HCT116 (cell line): Measurements from ENCODE around the gene SLC35F1.

Source experiments
- EZH2 ChIP-seq: fragments of 200-600 bp; sonication (generic); IDR thresholded peaks from 2 replicates; pipeline ENCODE4 v1.6.1; 2017; ENCODE audit warnings: antibody characterized with exemption, mixed run types
- POLR2A ChIP-seq: IDR thresholded peaks from 2 replicates; pipeline ENCODE4 v1.7.0; 2011; ENCODE audit warnings: borderline replicate concordance; ENCODE audit not compliant: insufficient read depth, insufficient read length; ENCODE audit errors: extremely low read depth
- TF ChIP-seq, protein P1 (sequence below): IDR thresholded peaks from 2 replicates; pipeline ENCODE4 v1.6.1; 2012
- TF ChIP-seq, protein P2 (sequence below), 3 experiments: fragments of 200-600 bp in 1 of 3; sonication (generic) in 1 of 3; IDR thresholded peaks in 2 of 3; conservative IDR thresholded peaks in 1 of 3; 2 replicates each; pipeline ENCODE4 v1.5.1; 2012 to 2017; ENCODE audit warnings: low read depth in 2 of 3, low read length in 2 of 3, antibody characterized with exemption in 1 of 3, borderline replicate concordance in 1 of 3, control low read depth in 1 of 3, mild to moderate bottlenecking in 1 of 3, mixed read lengths in 1 of 3, mixed run types in 1 of 3, moderate library complexity in 1 of 3; ENCODE audit not compliant: insufficient read depth in 1 of 3
- TF ChIP-seq, protein P3 (sequence below): IDR thresholded peaks from 2 replicates; pipeline ENCODE4 v1.6.1; 2011; ENCODE audit warnings: mild to moderate bottlenecking, low read length, moderate library complexity; ENCODE audit not compliant: insufficient replicate concordance; ENCODE audit errors: extremely low read depth

DNA sequence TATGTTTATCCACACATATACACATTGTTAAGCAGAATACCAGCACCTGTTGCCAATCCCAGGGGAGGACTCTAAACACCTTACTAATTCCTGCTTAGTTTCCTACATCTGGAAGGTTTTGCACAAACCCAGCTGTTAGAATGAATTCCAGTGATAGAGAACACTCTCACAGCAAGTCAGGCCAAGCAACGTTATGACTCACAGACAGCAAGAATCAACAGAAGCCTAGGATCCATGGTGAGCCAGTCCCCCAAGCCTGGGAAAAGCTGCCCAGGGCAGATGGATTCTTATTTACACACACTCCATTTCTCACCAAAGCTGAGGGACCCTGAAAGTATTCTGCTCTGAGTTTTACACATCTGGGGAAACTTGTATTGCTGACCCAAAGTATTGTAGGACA lies 291.7 kb downstream of the SLC35F1 start:
- TF ChIP-seq POLR2A (no peak), EZH2 (no peak)
- TF ChIP-seq, protein P1, sequence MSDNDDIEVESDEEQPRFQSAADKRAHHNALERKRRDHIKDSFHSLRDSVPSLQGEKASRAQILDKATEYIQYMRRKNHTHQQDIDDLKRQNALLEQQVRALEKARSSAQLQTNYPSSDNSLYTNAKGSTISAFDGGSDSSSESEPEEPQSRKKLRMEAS = no peak
- TF ChIP-seq, protein P2, sequence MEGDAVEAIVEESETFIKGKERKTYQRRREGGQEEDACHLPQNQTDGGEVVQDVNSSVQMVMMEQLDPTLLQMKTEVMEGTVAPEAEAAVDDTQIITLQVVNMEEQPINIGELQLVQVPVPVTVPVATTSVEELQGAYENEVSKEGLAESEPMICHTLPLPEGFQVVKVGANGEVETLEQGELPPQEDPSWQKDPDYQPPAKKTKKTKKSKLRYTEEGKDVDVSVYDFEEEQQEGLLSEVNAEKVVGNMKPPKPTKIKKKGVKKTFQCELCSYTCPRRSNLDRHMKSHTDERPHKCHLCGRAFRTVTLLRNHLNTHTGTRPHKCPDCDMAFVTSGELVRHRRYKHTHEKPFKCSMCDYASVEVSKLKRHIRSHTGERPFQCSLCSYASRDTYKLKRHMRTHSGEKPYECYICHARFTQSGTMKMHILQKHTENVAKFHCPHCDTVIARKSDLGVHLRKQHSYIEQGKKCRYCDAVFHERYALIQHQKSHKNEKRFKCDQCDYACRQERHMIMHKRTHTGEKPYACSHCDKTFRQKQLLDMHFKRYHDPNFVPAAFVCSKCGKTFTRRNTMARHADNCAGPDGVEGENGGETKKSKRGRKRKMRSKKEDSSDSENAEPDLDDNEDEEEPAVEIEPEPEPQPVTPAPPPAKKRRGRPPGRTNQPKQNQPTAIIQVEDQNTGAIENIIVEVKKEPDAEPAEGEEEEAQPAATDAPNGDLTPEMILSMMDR (IDR thresholded peaks at IDR 0.05 in 2 of 3, conservative IDR thresholded peaks at IDR 0.05 in 1 of 3; ENCODE audit: borderline replicate concordance in 1 of 3, insufficient read depth in 1 of 3, low read depth in 2 of 3, low read length in 2 of 3) = no peak
- TF ChIP-seq, protein P3, sequence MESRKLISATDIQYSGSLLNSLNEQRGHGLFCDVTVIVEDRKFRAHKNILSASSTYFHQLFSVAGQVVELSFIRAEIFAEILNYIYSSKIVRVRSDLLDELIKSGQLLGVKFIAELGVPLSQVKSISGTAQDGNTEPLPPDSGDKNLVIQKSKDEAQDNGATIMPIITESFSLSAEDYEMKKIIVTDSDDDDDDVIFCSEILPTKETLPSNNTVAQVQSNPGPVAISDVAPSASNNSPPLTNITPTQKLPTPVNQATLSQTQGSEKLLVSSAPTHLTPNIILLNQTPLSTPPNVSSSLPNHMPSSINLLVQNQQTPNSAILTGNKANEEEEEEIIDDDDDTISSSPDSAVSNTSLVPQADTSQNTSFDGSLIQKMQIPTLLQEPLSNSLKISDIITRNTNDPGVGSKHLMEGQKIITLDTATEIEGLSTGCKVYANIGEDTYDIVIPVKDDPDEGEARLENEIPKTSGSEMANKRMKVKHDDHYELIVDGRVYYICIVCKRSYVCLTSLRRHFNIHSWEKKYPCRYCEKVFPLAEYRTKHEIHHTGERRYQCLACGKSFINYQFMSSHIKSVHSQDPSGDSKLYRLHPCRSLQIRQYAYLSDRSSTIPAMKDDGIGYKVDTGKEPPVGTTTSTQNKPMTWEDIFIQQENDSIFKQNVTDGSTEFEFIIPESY = no peak
